ENCODE data around the gene CLPSL1.

Gene CLPSL1

DNA sequence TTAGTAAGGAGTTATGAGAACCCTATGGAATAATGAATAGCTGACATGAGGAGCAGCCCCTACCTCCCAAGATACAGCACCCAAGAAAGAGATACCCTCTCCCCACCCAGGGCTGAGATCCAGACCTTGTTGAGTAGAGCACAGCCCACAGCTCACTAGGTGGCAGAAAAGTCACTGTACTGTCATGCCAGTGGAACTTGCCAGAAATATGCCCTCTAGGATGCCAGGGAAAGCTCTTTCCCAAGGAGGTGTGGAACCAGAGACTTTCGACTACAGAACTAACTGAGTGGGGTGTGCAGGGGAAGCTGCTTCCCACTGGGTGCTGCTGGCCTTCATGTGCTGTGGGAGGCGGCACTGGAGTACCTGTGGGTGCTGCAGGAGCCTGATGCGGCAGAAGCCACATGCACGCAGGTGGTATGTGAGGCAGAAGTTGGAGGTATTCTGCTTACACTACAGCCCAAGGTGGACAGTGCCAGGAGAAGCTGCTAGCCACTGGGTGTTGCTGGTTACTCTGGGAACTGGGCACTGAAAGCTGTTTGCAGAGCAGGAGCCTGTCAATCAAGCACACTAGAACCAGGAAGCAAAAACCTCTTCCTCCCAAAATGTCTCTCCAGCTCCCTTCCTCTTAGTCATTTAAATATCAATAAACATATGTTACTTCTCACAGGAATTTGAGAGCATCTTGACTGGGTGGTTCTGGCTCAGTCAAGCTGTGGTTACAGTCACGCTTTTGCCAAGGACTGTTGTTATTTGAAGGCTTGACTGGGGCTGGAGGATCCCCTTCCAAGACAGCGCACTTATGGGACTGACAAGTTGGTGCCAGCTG lies 26.2 kb upstream of the CLPSL1 start:
- TF ChIP-seq, protein P1, sequence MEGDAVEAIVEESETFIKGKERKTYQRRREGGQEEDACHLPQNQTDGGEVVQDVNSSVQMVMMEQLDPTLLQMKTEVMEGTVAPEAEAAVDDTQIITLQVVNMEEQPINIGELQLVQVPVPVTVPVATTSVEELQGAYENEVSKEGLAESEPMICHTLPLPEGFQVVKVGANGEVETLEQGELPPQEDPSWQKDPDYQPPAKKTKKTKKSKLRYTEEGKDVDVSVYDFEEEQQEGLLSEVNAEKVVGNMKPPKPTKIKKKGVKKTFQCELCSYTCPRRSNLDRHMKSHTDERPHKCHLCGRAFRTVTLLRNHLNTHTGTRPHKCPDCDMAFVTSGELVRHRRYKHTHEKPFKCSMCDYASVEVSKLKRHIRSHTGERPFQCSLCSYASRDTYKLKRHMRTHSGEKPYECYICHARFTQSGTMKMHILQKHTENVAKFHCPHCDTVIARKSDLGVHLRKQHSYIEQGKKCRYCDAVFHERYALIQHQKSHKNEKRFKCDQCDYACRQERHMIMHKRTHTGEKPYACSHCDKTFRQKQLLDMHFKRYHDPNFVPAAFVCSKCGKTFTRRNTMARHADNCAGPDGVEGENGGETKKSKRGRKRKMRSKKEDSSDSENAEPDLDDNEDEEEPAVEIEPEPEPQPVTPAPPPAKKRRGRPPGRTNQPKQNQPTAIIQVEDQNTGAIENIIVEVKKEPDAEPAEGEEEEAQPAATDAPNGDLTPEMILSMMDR (conservative IDR thresholded peaks at IDR 0.05; ENCODE audit: low read depth) = no peak
- DNase-seq (ENCODE audit: low spot score) = no peak
- no peak overlapping the region for H3K27ac ChIP-seq
- CTCF ChIA-PET = interaction anchor here (0.5 to 1.1 kb wide), 4 partner anchors 20 to 319 kb away, joined by 3 to 5 read pairs (median 4); partner anchors contain the start of gene SRPK1
- POLR2A ChIA-PET (ENCODE audit: low non-redundant PET) = no interaction called here

DNA sequence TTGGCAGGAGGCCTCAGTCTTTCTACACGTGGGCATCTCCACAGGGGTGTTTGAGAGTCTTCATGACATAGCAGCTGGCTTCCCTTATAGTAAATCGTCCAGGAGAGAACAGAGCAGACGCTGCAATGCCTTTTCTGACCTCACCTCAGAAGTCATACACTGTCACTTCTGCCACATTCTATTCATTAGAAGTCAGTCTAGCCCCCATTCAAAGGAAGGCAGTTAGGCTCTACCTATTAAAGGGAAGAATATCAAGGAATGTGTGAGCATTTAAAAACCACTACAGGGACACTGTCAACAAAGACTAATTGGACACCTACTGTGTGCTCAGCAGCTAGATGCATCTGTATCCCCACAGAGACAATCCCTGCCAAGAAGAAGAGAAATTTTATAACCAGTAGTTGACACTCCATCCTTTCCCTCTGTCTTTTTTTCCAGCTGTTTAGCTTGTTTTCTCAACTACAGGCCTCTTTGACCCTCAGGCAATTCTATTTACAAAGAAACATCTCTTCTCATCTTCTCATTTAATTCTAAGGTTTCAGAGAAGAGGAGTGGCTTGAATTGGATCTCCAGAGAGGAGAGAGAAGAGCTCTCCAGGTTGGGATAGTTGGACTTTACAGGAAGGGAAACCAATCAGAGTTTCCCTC lies 25.4 kb upstream of the CLPSL1 start:
- POLR2A ChIA-PET (ENCODE audit: low non-redundant PET) = no interaction called here

DNA sequence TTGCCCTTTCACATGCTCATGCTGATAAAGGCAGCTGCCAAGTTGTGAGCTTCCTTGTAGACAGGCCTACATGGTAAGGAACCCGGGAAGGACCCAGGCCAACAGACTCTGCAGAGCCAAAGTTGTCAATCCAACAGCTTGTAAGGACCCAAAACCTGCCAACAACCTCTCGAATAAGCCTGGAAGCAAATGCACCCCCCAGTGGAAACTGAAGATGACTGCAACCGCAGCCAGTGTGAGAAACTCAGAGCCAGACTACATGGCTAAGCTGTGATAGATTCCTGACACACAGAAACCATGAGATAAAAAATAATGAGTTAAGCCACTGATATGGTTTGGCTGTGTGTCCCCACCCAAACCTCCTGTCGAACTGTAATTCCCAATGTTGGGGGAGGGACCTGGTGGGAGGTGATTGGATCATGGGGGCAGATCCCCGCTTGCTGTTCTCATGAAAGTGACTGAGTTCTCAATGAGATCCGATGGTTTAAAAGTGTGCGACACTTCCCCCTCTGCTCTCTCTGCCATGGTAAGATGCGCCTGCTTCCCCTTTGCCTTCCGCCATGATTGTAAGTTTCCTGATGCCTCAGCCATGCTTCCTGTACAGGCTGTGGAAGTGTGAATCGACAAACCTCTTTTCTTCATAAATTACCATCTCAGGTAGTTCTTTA lies 23.2 kb upstream of the CLPSL1 start:
- ChIA-PET CTCF (interaction anchor here (0.6 to 0.9 kb wide), 4 partner anchors 13 to 256 kb away, joined by 3 to 5 read pairs (median 3); no protein-coding TSS in a partner anchor), POLR2A (ENCODE audit: low non-redundant PET) (interaction anchor here (0.5 kb wide), 1 partner anchor 55 kb away, joined by 3 read pairs; no protein-coding TSS in a partner anchor)
- H3K27ac ChIP-seq = no peak overlapping the region
- TF ChIP-seq, protein P1 (conservative IDR thresholded peaks at IDR 0.05; ENCODE audit: low read depth) = peak; percentile 20; the same call in 1 of the 2 replicates
- no peak for DNase-seq (ENCODE audit: low spot score)

More for the DNA sequence above, 25.4 kb upstream of the CLPSL1 start:
- DNase-seq (ENCODE audit: low spot score) = no peak
- H3K27ac ChIP-seq = no peak overlapping the region
- CTCF ChIA-PET = no interaction called here
- TF ChIP-seq, protein P1 (conservative IDR thresholded peaks at IDR 0.05; ENCODE audit: low read depth) = no peak

DNA sequence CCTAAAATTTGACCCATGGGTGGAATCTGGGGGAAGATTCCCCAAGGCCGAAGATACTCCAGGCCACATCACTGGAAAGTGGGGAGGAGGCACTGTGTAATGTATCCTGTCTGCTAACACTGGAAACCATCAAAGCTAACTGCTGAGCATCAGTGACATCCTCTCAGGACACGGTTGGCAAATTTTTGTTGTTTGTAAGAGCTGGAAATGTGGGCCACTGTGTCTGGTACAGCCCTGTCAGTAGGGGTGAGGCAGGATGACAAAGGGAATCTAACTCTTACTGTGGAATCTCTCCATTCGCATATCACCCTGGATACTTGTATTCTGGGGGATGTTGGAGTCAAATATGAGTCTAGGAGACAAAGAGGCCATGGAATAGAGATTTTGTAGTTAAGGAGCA lies 21.4 kb upstream of the CLPSL1 start:
- no peak overlapping the region for H3K27ac ChIP-seq
- POLR2A ChIA-PET (ENCODE audit: low non-redundant PET) = no interaction called here
- CTCF ChIA-PET = no interaction called here
- TF ChIP-seq, protein P1 (conservative IDR thresholded peaks at IDR 0.05; ENCODE audit: low read depth) = no peak
- no peak for DNase-seq (ENCODE audit: low spot score)

DNA sequence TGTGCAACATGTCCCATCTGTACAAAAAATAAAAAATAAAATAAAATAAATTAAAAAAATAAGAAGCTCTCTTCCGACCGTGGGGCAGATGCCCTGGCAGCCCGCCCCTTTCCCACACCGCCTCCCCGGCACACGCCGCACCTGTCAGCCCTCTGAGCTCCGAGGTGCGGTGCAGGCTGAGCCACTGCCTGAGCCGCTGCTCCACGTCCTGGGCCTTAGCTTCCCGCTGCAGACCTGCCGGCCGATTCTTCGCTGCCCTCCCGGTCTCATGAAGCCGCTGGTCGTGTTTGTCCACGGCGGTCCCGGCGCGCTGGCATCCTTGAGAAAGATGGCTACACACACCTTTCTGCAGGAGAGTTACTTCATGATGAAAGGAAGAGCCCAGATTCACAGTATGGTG lies 15.1 kb upstream of the CLPSL1 start:
- DNase-seq (ENCODE audit: low spot score) = no peak
- TF ChIP-seq, protein P1 (conservative IDR thresholded peaks at IDR 0.05; ENCODE audit: low read depth) = no peak
- POLR2A ChIA-PET (ENCODE audit: low non-redundant PET) = no interaction called here
- H3K27ac ChIP-seq = no peak overlapping the region
- CTCF ChIA-PET = interaction anchor here (1.2 kb wide), 1 partner anchor 29 kb away, joined by 3 read pairs; the partner anchor contains the start of gene ARMC12

DNA sequence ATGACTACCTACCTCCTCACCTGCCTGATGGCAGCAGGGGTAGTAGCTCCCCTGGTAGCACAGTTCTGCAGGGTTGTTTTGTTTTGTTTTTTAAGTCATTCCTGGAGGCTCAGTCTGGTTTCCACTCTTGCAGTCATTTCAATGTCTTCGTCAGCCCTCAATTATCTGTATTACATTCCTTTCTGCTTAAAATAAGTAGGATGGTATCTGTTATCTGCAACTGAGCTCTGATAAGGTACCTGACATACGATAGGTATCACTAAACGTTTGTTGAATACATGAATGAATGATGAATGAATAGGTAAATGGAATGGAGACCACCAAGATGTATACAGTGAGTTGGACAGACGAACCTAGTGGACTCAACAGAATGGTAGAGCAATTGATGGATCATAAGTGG lies 11.6 kb upstream of the CLPSL1 start:
- no peak overlapping the region for H3K27ac ChIP-seq
- DNase-seq (ENCODE audit: low spot score) = no peak
- ChIA-PET POLR2A (ENCODE audit: low non-redundant PET) (interaction anchor here (0.6 kb wide), 1 partner anchor 142 kb away, joined by 3 read pairs; no protein-coding TSS in a partner anchor), CTCF (no interaction called here)
- TF ChIP-seq, protein P1 (conservative IDR thresholded peaks at IDR 0.05; ENCODE audit: low read depth) = no peak
